ENCODE measurements around the gene PTMS.

DNA sequence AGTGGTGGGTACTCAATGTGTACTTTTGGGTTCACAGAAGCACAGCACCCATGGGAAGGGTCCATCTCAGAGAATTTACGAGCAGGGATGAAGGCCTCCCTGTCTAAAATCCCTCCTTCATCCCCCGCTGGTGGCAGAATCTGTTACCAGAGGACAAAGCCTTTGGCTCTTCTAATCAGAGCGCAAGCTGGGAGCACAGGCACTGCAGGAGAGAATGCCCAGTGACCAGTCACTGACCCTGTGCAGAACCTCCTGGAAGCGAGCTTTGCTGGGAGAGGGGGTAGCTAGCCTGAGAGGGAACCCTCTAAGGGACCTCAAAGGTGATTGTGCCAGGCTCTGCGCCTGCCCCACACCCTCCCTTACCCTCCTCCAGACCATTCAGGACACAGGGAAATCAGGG lies 54.0 kb downstream of the PTMS start:
- TF ChIP-seq CTCF (IDR thresholded peaks at IDR 0.05) = no peak
- TF ChIP-seq EZH2phosphoT487 (IDR thresholded peaks at IDR 0.05) = no peak

Data from neural progenitor cell (in vitro differentiated cells).